Spleen (tissue), 11 donors: Measurements from ENCODE around the gene AMY2A. TPM values are rescaled to one million over a fixed set of nuclear protein-coding genes. Genes with fewer than 3 reads are reported as not detected.
"Not testable (repeated sequence)": the region's sequence is repeated elsewhere in the genome, so short reads cannot be mapped to it uniquely, and the experiment has no call there.

Experiments used
- DNase-seq: peaks from one replicate; pipeline ENCODE4 v3.0.0-alpha.2; 2020
- H3K27ac ChIP-seq, 8 donors: fragments of 200-600 bp; sonication (generic) in 7 of 8; 1 replicate in 4 of 8; 2 replicates in 4 of 8; pipeline versions ENCODE4 v1.5.0 to v1.8.0; 2016 to 2021; ENCODE audit warnings: inconsistent platforms in 4 of 8, mild to moderate bottlenecking in 4 of 8, moderate library complexity in 1 of 8
- H3K27me3 ChIP-seq, 7 donors: fragments of 200-600 bp; sonication (generic) in 6 of 7; replicated peaks in 1 of 7; 1 replicate in 4 of 7; 2 replicates in 3 of 7; pipeline versions ENCODE4 v1.5.0 to v1.8.0; 2016 to 2021; ENCODE audit warnings: inconsistent platforms in 3 of 7, mild to moderate bottlenecking in 1 of 7
- H3K36me3 ChIP-seq, 6 donors: fragments of 200-600 bp; sonication (generic) in 5 of 6; 1 replicate in 4 of 6; 2 replicates in 2 of 6; pipeline versions ENCODE4 v1.5.0 to v1.8.0; 2016 to 2021; ENCODE audit warnings: inconsistent platforms in 2 of 6
- H3K4me1 ChIP-seq, 6 donors: fragments of 200-600 bp; sonication (generic) in 5 of 6; 1 replicate in 3 of 6; 2 replicates in 3 of 6; pipeline versions ENCODE4 v1.5.0 to v1.8.0; 2016 to 2021; ENCODE audit warnings: inconsistent platforms in 3 of 6
- H3K4me3 ChIP-seq, 8 donors: fragments of 200-600 bp; sonication (generic) in 7 of 8; 1 replicate in 4 of 8; 2 replicates in 4 of 8; pipeline versions ENCODE4 v1.5.0 to v1.8.0; 2016 to 2021; ENCODE audit warnings: inconsistent platforms in 4 of 8, mild to moderate bottlenecking in 4 of 8, moderate library complexity in 2 of 8
- H3K9me3 ChIP-seq, 8 donors: fragments of 200-600 bp; sonication (generic) in 7 of 8; 1 replicate in 4 of 8; 2 replicates in 4 of 8; pipeline versions ENCODE4 v1.5.0 to v1.8.0; 2016 to 2021; ENCODE audit warnings: inconsistent platforms in 4 of 8
- WGBS, 5 donors: extraction: QIAGEN DNeasy Blood & Tissue Kit in 3 of 5; methylation state at CpG; one replicate each; pipeline versions ENCODE4 v1.1.5 to v1.1.7; 2013 to 2018; 5-methylcytosine and 5-hydroxymethylcytosine counted together
- intact Hi-C: fragments of 100-400 bp; cut with DNase I; formaldehyde crosslinking; loops from one replicate; pipeline ENCODE4 v1.15.0; 2023; ENCODE audit warnings: low total_unique reads
- polyA plus RNA-seq, 3 donors: library from polyadenylated mRNA; stranded (reverse); fragments of 200-250 nt; gene quantifications; one replicate each; pipeline ENCODE4 v1.2.1, GENCODE V29; 2013
- small RNA-seq, 4 donors: library from RNA; depleted of rRNA; stranded (forward); fragments of <200 nt; gene quantifications; one replicate each; pipeline ENCODE3, GENCODE V24; 2016
- total RNA-seq, 7 donors: library from RNA; depleted of rRNA in 3 of 7; stranded (reverse); fragments of >200 nt in 3 of 7; fragmentation: NEBNext Ultra II Directional in 4 of 7; extraction: Animal tissue kit (Norgen Biotek cat#: 25700) in 4 of 7; gene quantifications; one replicate each; pipeline versions ENCODE4 v1.1.0 to v1.2.1, GENCODE V29; 2016 to 2021
- donor health status: healthy with polysubstance abuse.
- donor health status: DM: no; HTN: no; CAD: no; lungs with moderate emphysema.
- donor health status: DM: no; HTN: no; CAD: no.
- donor health status: Bipolar disorder and iron deficiency.
- donor health status: healthy.
- donor health status: DM: no; HTN: no; CAD: no.
- donor health status: DM: yes; HTN: yes; CAD: no.

AMY2A gene
- total and polyA plus RNA-seq, 10 donors = 0.06 to 6.9 (median 0.43) TPM; not detected in 3

GRCh38 chr1:103650889-103651288 is 33.7 kb downstream of the AMY2A start:
- H3K4me3 ChIP-seq, H3K27ac ChIP-seq, H3K36me3 ChIP-seq, H3K9me3 ChIP-seq, DNase-seq, intact Hi-C loops, H3K27me3 ChIP-seq, H3K4me1 ChIP-seq: not testable (repeated sequence)
- no CpG with 5 or more reads among the region's 4 CpGs for WGBS, 5 donors

GRCh38 chr1:103654133-103654532 is 36.9 kb downstream of the AMY2A start:
- no CpG with 5 or more reads among the region's 6 CpGs for WGBS, 5 donors
- H3K27me3 ChIP-seq = not testable (repeated sequence)

GRCh38 chr1:103655460-103655859 is 38.2 kb downstream of the AMY2A start, which contains the start of gene AMY1A:
Gene AMY1A, plus strand, starts transcription at chr1:103655760. Its CDS starts 571 bp downstream, at chr1:103656331.
- WGBS, 5 donors = no CpG with 5 or more reads among the region's 5 CpGs
- H3K4me3 ChIP-seq, H3K9me3 ChIP-seq, intact Hi-C loops, H3K36me3 ChIP-seq, H3K27ac ChIP-seq, DNase-seq, H3K27me3 ChIP-seq, H3K4me1 ChIP-seq: not testable (repeated sequence)

More at GRCh38 chr1:103654133-103654532, 36.9 kb downstream of the AMY2A start:
- H3K27ac ChIP-seq, H3K4me3 ChIP-seq, H3K9me3 ChIP-seq, H3K36me3 ChIP-seq, H3K4me1 ChIP-seq, intact Hi-C loops, DNase-seq: not testable (repeated sequence)

Small RNA genes within 50 kb of the gene (small RNA-seq; reads per million reads assigned to genes)
- gene AC105272.1 = 0 reads per million in 4 donors

Other genes starting within 250 kb of the AMY2A start
- gene RNPC3, start 91.7 kb upstream of the AMY2A start, total RNA-seq = 10 to 100 TPM; 25.9 to 60.6 (median 48.3) TPM
- gene RNPC3, start 91.7 kb upstream of the AMY2A start, polyA plus RNA-seq = 10 to 100 TPM in 2 of 3 donors, 1 to 10 TPM in 1; 9.7 to 10.9 (median 10.8) TPM
- 10 to 100 TPM; 15.0 to 40.0 (median 27.1) TPM for gene AMY2B, start 45.8 kb upstream of the AMY2A start, total RNA-seq
- gene AMY2B, start 45.8 kb upstream of the AMY2A start, polyA plus RNA-seq = 10 to 100 TPM; 22.6 to 47.5 (median 25.3) TPM
- not detected for gene AMY1A, start 38.3 kb downstream of the AMY2A start, total RNA-seq
- gene AMY1A, start 38.3 kb downstream of the AMY2A start, polyA plus RNA-seq = not detected
- not detected for gene AMY1B, start 78.8 kb downstream of the AMY2A start, total RNA-seq
- gene AMY1B, start 78.8 kb downstream of the AMY2A start, polyA plus RNA-seq = not detected
- gene AMY1C, start 132.5 kb downstream of the AMY2A start, total RNA-seq = not detected
- gene AMY1C, start 132.5 kb downstream of the AMY2A start, polyA plus RNA-seq = not detected